Measurements from ENCODE around the gene SUPT3H.
"Not testable (repeated sequence)": the region's sequence is repeated elsewhere in the genome, so short reads cannot be mapped to it uniquely, and the experiment has no call there.

Gene SUPT3H

GRCh38 chr6:45084257-45084656, 293.5 kb downstream of the SUPT3H start:
- Histone ChIP-seq H3K4me3 (no peak overlapping the region), H3K27ac (no peak overlapping the region)

GRCh38 chr6:45082091-45082490, 295.6 kb downstream of the SUPT3H start:
- H3K27ac ChIP-seq = no peak overlapping the region
- no peak overlapping the region for H3K4me3 ChIP-seq

- Histone ChIP-seq H3K27ac (no peak overlapping the region), H3K4me3 (no peak overlapping the region)
These were observed 296.1 kb downstream of the SUPT3H start for GRCh38 chr6:45081634-45082033.

GRCh38 chr6:45078432-45078831, 299.3 kb downstream of the SUPT3H start:
- Histone ChIP-seq H3K4me3 (no peak overlapping the region), H3K27ac (no peak overlapping the region)

- H3K27ac ChIP-seq = peak overlapping the region in 1 of 21 experiments; percentile 62
- H3K4me3 ChIP-seq = no peak overlapping the region
These were observed 301.4 kb downstream of the SUPT3H start for GRCh38 chr6:45076217-45076930.

GRCh38 chr6:45075246-45075645, 302.5 kb downstream of the SUPT3H start:
- H3K27ac ChIP-seq = peak overlapping the region in 2 of 21 experiments; percentile 2 to 41

GRCh38 chr6:45074439-45074838, 303.3 kb downstream of the SUPT3H start:
- H3K27ac ChIP-seq = peak overlapping the region in 1 of 21 experiments; percentile 41
- no peak overlapping the region for H3K4me3 ChIP-seq

More at GRCh38 chr6:45075246-45075645, 302.5 kb downstream of the SUPT3H start:
- H3K4me3 ChIP-seq = no peak overlapping the region

GRCh38 chr6:45073771-45074170, 304.0 kb downstream of the SUPT3H start:
- H3K4me3 ChIP-seq = no peak overlapping the region
- H3K27ac ChIP-seq = peak overlapping the region in 1 of 21 experiments; percentile 28

GRCh38 chr6:45072673-45073072, 305.1 kb downstream of the SUPT3H start:
- Histone ChIP-seq H3K27ac (no peak overlapping the region), H3K4me3 (no peak overlapping the region)

GRCh38 chr6:45072016-45072415, 305.7 kb downstream of the SUPT3H start:
- H3K4me3 ChIP-seq = no peak overlapping the region

GRCh38 chr6:45069091-45069490, 308.6 kb downstream of the SUPT3H start:
- no peak overlapping the region for H3K27ac ChIP-seq
- H3K4me3 ChIP-seq = no peak overlapping the region

More at GRCh38 chr6:45072016-45072415, 305.7 kb downstream of the SUPT3H start:
- H3K27ac ChIP-seq = no peak overlapping the region

- not testable (repeated sequence) for H3K4me3 ChIP-seq, H3K27ac ChIP-seq
These were observed 310.3 kb downstream of the SUPT3H start for GRCh38 chr6:45067446-45067845.

GRCh38 chr6:45062659-45063058, 315.1 kb downstream of the SUPT3H start:
- H3K27ac ChIP-seq = peak overlapping the region in 1 of 21 experiments; percentile 39

GRCh38 chr6:45057711-45058110, 320.0 kb downstream of the SUPT3H start:
- H3K27ac ChIP-seq = no peak overlapping the region
- H3K4me3 ChIP-seq = no peak overlapping the region

More at GRCh38 chr6:45062659-45063058, 315.1 kb downstream of the SUPT3H start:
- not testable (repeated sequence) for H3K4me3 ChIP-seq

GRCh38 chr6:45054610-45055009, 323.1 kb downstream of the SUPT3H start:
- H3K27ac ChIP-seq = no peak overlapping the region
- H3K4me3 ChIP-seq = no peak overlapping the region

GRCh38 chr6:45052325-45052724, 325.4 kb downstream of the SUPT3H start:
- Histone ChIP-seq H3K4me3 (no peak overlapping the region), H3K27ac (no peak overlapping the region)

- Histone ChIP-seq H3K27ac (no peak overlapping the region), H3K4me3 (no peak overlapping the region)
These were observed 328.4 kb downstream of the SUPT3H start for GRCh38 chr6:45049188-45049843.

- Histone ChIP-seq H3K27ac (no peak overlapping the region), H3K4me3 (no peak overlapping the region)
These were observed 330.2 kb downstream of the SUPT3H start for GRCh38 chr6:45047573-45047972.

GRCh38 chr6:45045253-45045601, 332.5 kb downstream of the SUPT3H start:
- no peak overlapping the region for H3K4me3 ChIP-seq
- H3K27ac ChIP-seq = no peak overlapping the region

GRCh38 chr6:45044510-45045252, 333.1 kb downstream of the SUPT3H start:
- H3K27ac ChIP-seq = no peak overlapping the region
- no peak overlapping the region for H3K4me3 ChIP-seq

GRCh38 chr6:45044086-45044485, 333.6 kb downstream of the SUPT3H start:
- no peak overlapping the region for H3K27ac ChIP-seq
- no peak overlapping the region for H3K4me3 ChIP-seq

All from skin epidermis (tissue), 12 donors.